ENCODE data around the gene SUSD4. TPM values are rescaled to one million over a fixed set of nuclear protein-coding genes. Genes with fewer than 3 reads are reported as not detected.

Gene SUSD4
- total and polyA plus RNA-seq, 2 of the 4 experiments (the other 2 are of a cell fraction): 1.8 to 2.7 TPM

DNA sequence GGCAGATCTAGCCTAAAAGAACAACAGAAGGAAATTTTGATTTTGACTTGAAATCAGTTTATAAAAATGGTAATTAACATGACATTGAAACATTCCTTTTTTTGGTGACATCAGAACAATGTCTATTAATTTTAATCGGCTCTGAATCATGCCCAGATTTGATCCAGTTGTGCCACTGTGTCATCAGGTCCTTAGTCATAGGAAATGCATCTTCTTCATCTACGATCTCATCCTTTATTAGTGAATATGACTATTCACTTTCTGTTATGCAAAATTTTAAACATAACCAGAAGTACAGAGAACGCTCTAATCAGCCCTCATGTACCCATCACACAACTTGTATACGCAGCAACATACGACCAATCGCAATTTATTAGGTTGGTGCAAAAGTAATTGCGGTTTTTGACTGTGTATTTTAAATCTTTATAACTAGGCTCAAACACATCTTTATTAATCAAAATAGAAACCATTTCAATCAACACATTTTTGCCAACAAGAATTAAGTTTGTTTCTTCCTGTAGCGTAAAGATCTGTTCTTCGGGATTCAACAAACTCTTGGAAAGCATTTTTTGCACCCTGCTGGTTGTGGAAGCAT lies 180.6 kb downstream of the SUSD4 start:
- Histone ChIP-seq H3K9me1 (ENCODE audit: insufficient read depth, low read length) (no peaks in the 10 kb centered on the region), H2BK20ac (ENCODE audit: low read depth, low read length) (no peak overlapping the region), H3K9me3 (ENCODE audit: control insufficient read depth, insufficient read depth, low read length) (no peaks in the 10 kb centered on the region), H3K4me3 (ENCODE audit: insufficient read depth, low read depth, low read length) (no peak overlapping the region), H2BK15ac (ENCODE audit: low read depth, low read length) (no peak overlapping the region), H3K56ac (ENCODE audit: extremely low read depth, insufficient read depth, low read length) (no peak overlapping the region), H3K9ac (ENCODE audit: low read depth, low read length) (no peak overlapping the region), H4K91ac (ENCODE audit: insufficient read depth, low read depth, low read length) (no peak overlapping the region), H2BK120ac (ENCODE audit: low read depth, low read length) (no peak overlapping the region), H3K14ac (replicated peaks; ENCODE audit: low read depth, low read length) (no peak overlapping the region), H2BK5ac (ENCODE audit: low read depth, low read length, poor library complexity, severe bottlenecking) (no peak overlapping the region), H3K4me2 (ENCODE audit: low read depth, low read length) (no peak overlapping the region), H3K4ac (ENCODE audit: low read depth, low read length) (no peak overlapping the region), H3K18ac (ENCODE audit: low read depth, low read length) (no peak overlapping the region), H4K5ac (ENCODE audit: low read depth, low read length) (no peak overlapping the region), H4K20me1 (ENCODE audit: insufficient read depth, low read length) (no peaks in the 10 kb centered on the region), H2AK5ac (ENCODE audit: low read depth, low read length) (no peak overlapping the region), H3K36me3 (ENCODE audit: control insufficient read depth, insufficient read depth, low read length) (no peaks in the 10 kb centered on the region), H3K27ac (ENCODE audit: insufficient read depth, low read length) (no peak overlapping the region), H3K4me1 (ENCODE audit: control insufficient read depth, insufficient read depth, low read length) (no peaks in the 10 kb centered on the region), H3K23ac (ENCODE audit: low read depth, low read length) (no peak overlapping the region), H2AFZ (replicated peaks; ENCODE audit: low read length, poor library complexity) (no peak overlapping the region), H2AK9ac (replicated peaks; ENCODE audit: low read depth, low read length, poor library complexity) (no peak overlapping the region), H4K8ac (ENCODE audit: low read depth in 2 of 2, low read length in 2 of 2) (no peak overlapping the region), H3K27me3 (ENCODE audit: control insufficient read depth, insufficient read depth, low read length) (peaks cover 18% of the 10 kb centered on the region), H3K79me1 (ENCODE audit: low read depth in 1 of 2, low read length in 2 of 2) (no peaks in the 10 kb centered on the region)
- TF ChIP-seq, protein P1, sequence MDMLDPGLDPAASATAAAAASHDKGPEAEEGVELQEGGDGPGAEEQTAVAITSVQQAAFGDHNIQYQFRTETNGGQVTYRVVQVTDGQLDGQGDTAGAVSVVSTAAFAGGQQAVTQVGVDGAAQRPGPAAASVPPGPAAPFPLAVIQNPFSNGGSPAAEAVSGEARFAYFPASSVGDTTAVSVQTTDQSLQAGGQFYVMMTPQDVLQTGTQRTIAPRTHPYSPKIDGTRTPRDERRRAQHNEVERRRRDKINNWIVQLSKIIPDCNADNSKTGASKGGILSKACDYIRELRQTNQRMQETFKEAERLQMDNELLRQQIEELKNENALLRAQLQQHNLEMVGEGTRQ (IDR thresholded peaks at IDR 0.05; ENCODE audit: low read depth, low read length): no peak
- no peak for TF ChIP-seq SMC3 (IDR thresholded peaks at IDR 0.05; ENCODE audit: low read depth, low read length)
- TF ChIP-seq CEBPB (IDR thresholded peaks at IDR 0.05; ENCODE audit: low read depth, low read length): no peak
- no peak for TF ChIP-seq RFX5 (IDR thresholded peaks at IDR 0.05; ENCODE audit: low read depth, low read length)
- no peak for TF ChIP-seq NFE2L2 (IDR thresholded peaks at IDR 0.05; ENCODE audit: low read depth, low read length)
- no peak for TF ChIP-seq MXI1 (IDR thresholded peaks at IDR 0.05; ENCODE audit: borderline replicate concordance, low read depth, low read length)
- TF ChIP-seq, protein P2, sequence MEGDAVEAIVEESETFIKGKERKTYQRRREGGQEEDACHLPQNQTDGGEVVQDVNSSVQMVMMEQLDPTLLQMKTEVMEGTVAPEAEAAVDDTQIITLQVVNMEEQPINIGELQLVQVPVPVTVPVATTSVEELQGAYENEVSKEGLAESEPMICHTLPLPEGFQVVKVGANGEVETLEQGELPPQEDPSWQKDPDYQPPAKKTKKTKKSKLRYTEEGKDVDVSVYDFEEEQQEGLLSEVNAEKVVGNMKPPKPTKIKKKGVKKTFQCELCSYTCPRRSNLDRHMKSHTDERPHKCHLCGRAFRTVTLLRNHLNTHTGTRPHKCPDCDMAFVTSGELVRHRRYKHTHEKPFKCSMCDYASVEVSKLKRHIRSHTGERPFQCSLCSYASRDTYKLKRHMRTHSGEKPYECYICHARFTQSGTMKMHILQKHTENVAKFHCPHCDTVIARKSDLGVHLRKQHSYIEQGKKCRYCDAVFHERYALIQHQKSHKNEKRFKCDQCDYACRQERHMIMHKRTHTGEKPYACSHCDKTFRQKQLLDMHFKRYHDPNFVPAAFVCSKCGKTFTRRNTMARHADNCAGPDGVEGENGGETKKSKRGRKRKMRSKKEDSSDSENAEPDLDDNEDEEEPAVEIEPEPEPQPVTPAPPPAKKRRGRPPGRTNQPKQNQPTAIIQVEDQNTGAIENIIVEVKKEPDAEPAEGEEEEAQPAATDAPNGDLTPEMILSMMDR (conservative IDR thresholded peaks at IDR 0.05; ENCODE audit: low read depth, low read length): no peak
- TF ChIP-seq FOS (IDR thresholded peaks at IDR 0.05; ENCODE audit: low read depth, low read length): no peak
- no peak for TF ChIP-seq RCOR1 (IDR thresholded peaks at IDR 0.05; ENCODE audit: insufficient replicate concordance, low read length)
- no peak for TF ChIP-seq MAZ (IDR thresholded peaks at IDR 0.05; ENCODE audit: borderline replicate concordance, low read depth, low read length)
- no peak for TF ChIP-seq RAD21 (IDR thresholded peaks at IDR 0.05; ENCODE audit: low read length)
- no peak for TF ChIP-seq BHLHE40 (IDR thresholded peaks at IDR 0.05; ENCODE audit: low read depth, low read length)
- no peak for TF ChIP-seq MAFK (IDR thresholded peaks at IDR 0.05; ENCODE audit: low read depth, low read length)
- TF ChIP-seq POLR2A (IDR thresholded peaks at IDR 0.05; ENCODE audit: low read depth, low read length): no peak
- TF ChIP-seq, protein P3, sequence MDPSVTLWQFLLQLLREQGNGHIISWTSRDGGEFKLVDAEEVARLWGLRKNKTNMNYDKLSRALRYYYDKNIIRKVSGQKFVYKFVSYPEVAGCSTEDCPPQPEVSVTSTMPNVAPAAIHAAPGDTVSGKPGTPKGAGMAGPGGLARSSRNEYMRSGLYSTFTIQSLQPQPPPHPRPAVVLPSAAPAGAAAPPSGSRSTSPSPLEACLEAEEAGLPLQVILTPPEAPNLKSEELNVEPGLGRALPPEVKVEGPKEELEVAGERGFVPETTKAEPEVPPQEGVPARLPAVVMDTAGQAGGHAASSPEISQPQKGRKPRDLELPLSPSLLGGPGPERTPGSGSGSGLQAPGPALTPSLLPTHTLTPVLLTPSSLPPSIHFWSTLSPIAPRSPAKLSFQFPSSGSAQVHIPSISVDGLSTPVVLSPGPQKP (IDR thresholded peaks at IDR 0.05; ENCODE audit: borderline replicate concordance, low read depth, low read length): no peak
- no peak for TF ChIP-seq CHD1 (IDR thresholded peaks at IDR 0.05; ENCODE audit: low read depth, low read length)
- intact Hi-C loops (cut with micrococcal nuclease): no loop called here
- WGBS, 2 experiments (ENCODE audit: extremely low coverage in 2 of 2, insufficient read length in 1 of 2): no CpG with 5 or more reads among the region's 9 CpGs
- POLR2A ChIA-PET (ENCODE audit: unreplicated experiment): no interaction called here
- ATAC-seq (ENCODE audit: low read depth): no peak
- no peak for DNase-seq
- BruUV-seq (replicated peaks): no TSS peak
- in situ Hi-C loops (cut with MboI; ENCODE audit: low sequenced_read_pairs): no loop called here
- CTCF ChIA-PET: no interaction called here
- dilution Hi-C loops (cut with HindIII; ENCODE audit: low sequenced_read_pairs, unreplicated experiment): no loop called here
